HL-60 (cell line): ENCODE data around the gene OGDH.

Experiments used
- DNase-seq, 2 experiments: peaks; one replicate each; pipeline ENCODE4 v3.0.0-alpha.2; 2010 to 2020; ENCODE audit warnings: low read depth in 1 of 2, low spot score in 1 of 2
- H3K27ac ChIP-seq: fragments of 250-450 bp; sonication (Bioruptor Pico); replicated peaks from 2 replicates; pipeline ENCODE4 v1.5.1; 2020; ENCODE audit warnings: mild to moderate bottlenecking, moderate library complexity
- H3K27me3 ChIP-seq: fragments of 250-450 bp; sonication (Bioruptor Pico); 2 replicates; pipeline ENCODE4 v1.5.1; 2021; ENCODE audit warnings: mild to moderate bottlenecking, moderate library complexity; ENCODE audit not compliant: insufficient read depth, poor library complexity, severe bottlenecking
- H3K4me3 ChIP-seq: replicated peaks from 2 replicates; pipeline ENCODE4 v1.5.1; 2011; ENCODE audit warnings: mild to moderate bottlenecking, control low read depth, low read length; ENCODE audit not compliant: insufficient read depth
- CTCF ChIP-seq: IDR thresholded peaks from one replicate; pipeline ENCODE4 v1.5.1; 2011; ENCODE audit warnings: low read length, control low read depth, inconsistent platforms; ENCODE audit not compliant: insufficient read depth
- GABPA ChIP-seq: IDR thresholded peaks from 2 replicates; pipeline ENCODE4 v1.6.1; 2012; ENCODE audit warnings: low read depth
- POLR2AphosphoS5 ChIP-seq: IDR thresholded peaks from 2 replicates; pipeline ENCODE4 v1.6.1; 2012; ENCODE audit warnings: low read depth
- REST ChIP-seq: IDR thresholded peaks from 2 replicates; pipeline ENCODE4 v1.6.1; 2012; ENCODE audit warnings: low read depth; ENCODE audit not compliant: insufficient replicate concordance
- SPI1 ChIP-seq: IDR thresholded peaks from 2 replicates; pipeline ENCODE4 v1.6.1; 2012; ENCODE audit warnings: low read depth, mild to moderate bottlenecking, borderline replicate concordance

Gene OGDH

GRCh38 chr7:44661233-44661632 lies 54.8 kb downstream of the OGDH start:
- no peak overlapping the region for H3K4me3 ChIP-seq
- H3K27me3 ChIP-seq = no peaks in the 10 kb centered on the region
- no peak overlapping the region for H3K27ac ChIP-seq
- TF ChIP-seq GABPA (no peak), SPI1 (no peak)
- DNase-seq = no peak

- Histone ChIP-seq H3K27me3 (no peaks in the 10 kb centered on the region), H3K27ac (no peak overlapping the region), H3K4me3 (no peak overlapping the region)
- TF ChIP-seq GABPA = no peak
- TF ChIP-seq REST = no peak
- no peak for TF ChIP-seq SPI1
- no peak for TF ChIP-seq CTCF
- TF ChIP-seq POLR2AphosphoS5 = no peak
- DNase-seq = no peak
These were observed 58.5 kb downstream of the OGDH start for GRCh38 chr7:44664780-44665461.

GRCh38 chr7:44665531-44666213 lies 59.2 kb downstream of the OGDH start:
- TF ChIP-seq SPI1 (no peak), CTCF (no peak), REST (no peak), POLR2AphosphoS5 (no peak), GABPA (no peak)
- H3K4me3 ChIP-seq = no peak overlapping the region
- no peaks in the 10 kb centered on the region for H3K27me3 ChIP-seq
- no peak for DNase-seq
- H3K27ac ChIP-seq = no peak overlapping the region

GRCh38 chr7:44666566-44666965 lies 60.1 kb downstream of the OGDH start:
- no peak for DNase-seq
- H3K27me3 ChIP-seq = no peaks in the 10 kb centered on the region
- H3K27ac ChIP-seq = no peak overlapping the region
- TF ChIP-seq CTCF (no peak), GABPA (no peak), POLR2AphosphoS5 (no peak), SPI1 (no peak), REST (no peak)
- H3K4me3 ChIP-seq = no peak overlapping the region
